Trophoblast cell (in vitro differentiated cells and primary cell): ENCODE data around the gene DOCK3.
"Not testable (repeated sequence)": the region's sequence is repeated elsewhere in the genome, so short reads cannot be mapped to it uniquely, and the experiment has no call there.

ENCODE experiments used
- DNase-seq, 2 donors: peaks; one replicate each; pipeline ENCODE4 v3.0.0-alpha.2; 2016
- H2AFZ ChIP-seq: 2 replicates; pipeline ENCODE4 v1.6.1; 2013; ENCODE audit warnings: low read length, moderate library complexity, mild to moderate bottlenecking; ENCODE audit not compliant: insufficient read depth, poor library complexity
- H2AK5ac ChIP-seq: 2 replicates; pipeline ENCODE4 v1.6.1; 2013; ENCODE audit warnings: mild to moderate bottlenecking, low read length
- H2BK120ac ChIP-seq: 2 replicates; pipeline ENCODE4 v1.6.1; 2013; ENCODE audit warnings: low read length, mild to moderate bottlenecking, moderate library complexity; ENCODE audit not compliant: insufficient read depth, poor library complexity
- H2BK12ac ChIP-seq: 2 replicates; pipeline ENCODE4 v1.6.1; 2013; ENCODE audit warnings: mild to moderate bottlenecking, low read length, moderate library complexity
- H2BK5ac ChIP-seq: 2 replicates; pipeline ENCODE4 v1.6.1; 2013; ENCODE audit warnings: low read length, low read depth, moderate library complexity, mild to moderate bottlenecking; ENCODE audit not compliant: poor library complexity
- H3K14ac ChIP-seq: 2 replicates; pipeline ENCODE4 v1.6.1; 2013; ENCODE audit warnings: mild to moderate bottlenecking, low read length
- H3K18ac ChIP-seq: 2 replicates; pipeline ENCODE4 v1.6.1; 2013; ENCODE audit warnings: mild to moderate bottlenecking, low read length
- H3K23ac ChIP-seq: 2 replicates; pipeline ENCODE4 v1.6.1; 2013; ENCODE audit warnings: low read length
- H3K27ac ChIP-seq: 2 replicates; pipeline ENCODE4 v1.5.1; 2013; ENCODE audit warnings: low read depth, mild to moderate bottlenecking, inconsistent platforms, low read length, moderate library complexity
- H3K27me3 ChIP-seq: 2 replicates; pipeline ENCODE4 v1.6.1; 2013; ENCODE audit warnings: inconsistent platforms, mild to moderate bottlenecking, low read length, moderate library complexity; ENCODE audit not compliant: insufficient read depth
- H3K36me3 ChIP-seq, 2 experiments: 1 replicate in 1 of 2; 2 replicates in 1 of 2; pipeline ENCODE4 v1.6.1; 2013; ENCODE audit warnings: low read length in 2 of 2, mild to moderate bottlenecking in 2 of 2, moderate library complexity in 1 of 2; ENCODE audit not compliant: insufficient read depth in 2 of 2, control insufficient read depth in 1 of 2
- H3K4ac ChIP-seq: 2 replicates; pipeline ENCODE4 v1.6.1; 2013; ENCODE audit warnings: low read depth, mild to moderate bottlenecking, low read length, moderate library complexity
- H3K4me1 ChIP-seq, 2 experiments: 1 replicate in 1 of 2; 2 replicates in 1 of 2; pipeline ENCODE4 v1.6.1; 2013; ENCODE audit warnings: low read length in 2 of 2, mild to moderate bottlenecking in 2 of 2, moderate library complexity in 1 of 2; ENCODE audit not compliant: insufficient read depth in 2 of 2, control insufficient read depth in 1 of 2
- H3K4me2 ChIP-seq: 2 replicates; pipeline ENCODE4 v1.6.1; 2013; ENCODE audit warnings: inconsistent platforms, mild to moderate bottlenecking, low read length, moderate library complexity
- H3K4me3 ChIP-seq: 2 replicates; pipeline ENCODE4 v1.5.1; 2013; ENCODE audit warnings: mild to moderate bottlenecking, low read depth, low read length, inconsistent platforms
- H3K79me1 ChIP-seq: one replicate; pipeline ENCODE4 v1.6.1; 2013; ENCODE audit warnings: low read length
- H3K79me2 ChIP-seq: 2 replicates; pipeline ENCODE4 v1.6.1; 2013; ENCODE audit warnings: low read length, mild to moderate bottlenecking; ENCODE audit not compliant: control insufficient read depth, insufficient read depth, poor library complexity
- H3K9ac ChIP-seq: 2 replicates; pipeline ENCODE4 v1.6.1; 2013; ENCODE audit warnings: mild to moderate bottlenecking, low read length
- H3K9me3 ChIP-seq: 2 replicates; pipeline ENCODE4 v1.6.1; 2013; ENCODE audit warnings: low read depth, mild to moderate bottlenecking, control low read depth, inconsistent platforms, low read length; ENCODE audit not compliant: insufficient read depth
- H4K12ac ChIP-seq: 2 replicates; pipeline ENCODE4 v1.6.1; 2013; ENCODE audit warnings: low read depth, mild to moderate bottlenecking, low read length, moderate library complexity
- H4K8ac ChIP-seq: 2 replicates; pipeline ENCODE4 v1.6.1; 2013; ENCODE audit warnings: low read depth, mild to moderate bottlenecking, low read length, moderate library complexity
- H4K91ac ChIP-seq: one replicate; pipeline ENCODE4 v1.6.1; 2013; ENCODE audit warnings: low read depth, mild to moderate bottlenecking, low read length, moderate library complexity
- WGBS: extraction: QIAGEN DNeasy Blood & Tissue Kit; methylation state at CpG from one replicate; pipeline ENCODE4 v1.1.7; 2013; ENCODE audit warnings: missing lambda C conversion rate; ENCODE audit not compliant: insufficient read length, insufficient coverage; ENCODE audit errors: extremely low coverage; 5-methylcytosine and 5-hydroxymethylcytosine counted together

The DOCK3 gene

GRCh38 chr3:50759015-50759414, 84.3 kb downstream of the DOCK3 start:
- H3K9ac ChIP-seq, result no peak overlapping the region
- no peak overlapping the region for H3K4me3 ChIP-seq
- no peak overlapping the region for H4K12ac ChIP-seq
- no peak overlapping the region for H3K14ac ChIP-seq
- no peak overlapping the region for H2AFZ ChIP-seq
- H3K27ac ChIP-seq, result no peak overlapping the region
- no peaks in the 10 kb centered on the region for H3K27me3 ChIP-seq
- no peak overlapping the region for H2BK5ac ChIP-seq
- H3K36me3 ChIP-seq, result no peaks in the 10 kb centered on the region
- no peak overlapping the region for H4K91ac ChIP-seq
- no peak overlapping the region for H2BK120ac ChIP-seq
- no peak overlapping the region for H2AK5ac ChIP-seq
- no peak overlapping the region for H2BK12ac ChIP-seq
- no peaks in the 10 kb centered on the region for H3K79me1 ChIP-seq
- no peak overlapping the region for H3K18ac ChIP-seq
- H3K9me3 ChIP-seq, result no peaks in the 10 kb centered on the region
- no CpG with 5 or more reads among the region's 5 CpGs for WGBS
- H3K23ac ChIP-seq, result no peak overlapping the region
- no peaks in the 10 kb centered on the region for H3K4me1 ChIP-seq
- H3K4me2 ChIP-seq, result no peak overlapping the region
- H4K8ac ChIP-seq, result no peak overlapping the region
- no peak for DNase-seq
- H3K4ac ChIP-seq, result no peak overlapping the region
- H3K79me2 ChIP-seq, result no peaks in the 10 kb centered on the region

GRCh38 chr3:50777680-50778079, 103.0 kb downstream of the DOCK3 start:
- WGBS, result no CpG with 5 or more reads among the region's 1 CpG

GRCh38 chr3:50781766-50782165, 107.0 kb downstream of the DOCK3 start:
- not testable (repeated sequence) for H4K91ac ChIP-seq, H3K79me1 ChIP-seq, H3K4me2 ChIP-seq, H3K27ac ChIP-seq, H3K4ac ChIP-seq, DNase-seq, H3K23ac ChIP-seq, H4K8ac ChIP-seq, H3K4me1 ChIP-seq, H3K27me3 ChIP-seq, H2AFZ ChIP-seq, H3K4me3 ChIP-seq, H3K14ac ChIP-seq, H2BK12ac ChIP-seq, H3K36me3 ChIP-seq, H2BK120ac ChIP-seq, H3K79me2 ChIP-seq, H3K9me3 ChIP-seq, H4K12ac ChIP-seq, H2AK5ac ChIP-seq, H3K9ac ChIP-seq, H2BK5ac ChIP-seq, H3K18ac ChIP-seq
- no CpG with 5 or more reads among the region's 3 CpGs for WGBS

More at GRCh38 chr3:50777680-50778079, 103.0 kb downstream of the DOCK3 start:
- no peak for DNase-seq
- Histone ChIP-seq H3K79me1 (no peaks in the 10 kb centered on the region), H3K79me2 (no peaks in the 10 kb centered on the region), H3K23ac (no peak overlapping the region), H4K12ac (no peak overlapping the region), H3K27ac (no peak overlapping the region), H2BK5ac (no peak overlapping the region), H4K8ac (no peak overlapping the region), H3K18ac (no peak overlapping the region), H3K4me3 (no peak overlapping the region), H2AFZ (no peak overlapping the region), H3K9ac (no peak overlapping the region), H2BK12ac (no peak overlapping the region), H3K4me2 (no peak overlapping the region), H3K27me3 (no peaks in the 10 kb centered on the region), H3K4ac (no peak overlapping the region), H3K9me3 (no peaks in the 10 kb centered on the region), H3K14ac (no peak overlapping the region), H4K91ac (no peak overlapping the region), H2AK5ac (no peak overlapping the region), H3K36me3 (peaks cover 0 to 1% of the 10 kb centered on the region in 2 experiments), H3K4me1 (no peaks in the 10 kb centered on the region), H2BK120ac (no peak overlapping the region)

GRCh38 chr3:50786631-50787030, 111.9 kb downstream of the DOCK3 start:
- Histone ChIP-seq H2AK5ac (no peak overlapping the region), H2BK5ac (no peak overlapping the region), H3K18ac (no peak overlapping the region), H3K23ac (no peak overlapping the region), H2BK120ac (no peak overlapping the region), H3K9ac (no peak overlapping the region), H2AFZ (no peak overlapping the region), H2BK12ac (no peak overlapping the region), H3K4ac (no peak overlapping the region), H3K79me2 (no peaks in the 10 kb centered on the region), H3K4me1 (no peaks in the 10 kb centered on the region), H3K79me1 (no peaks in the 10 kb centered on the region), H3K36me3 (no peaks in the 10 kb centered on the region), H4K12ac (no peak overlapping the region), H4K91ac (no peak overlapping the region), H3K14ac (no peak overlapping the region), H3K27me3 (no peaks in the 10 kb centered on the region), H3K4me3 (no peak overlapping the region), H4K8ac (no peak overlapping the region), H3K4me2 (no peak overlapping the region), H3K27ac (no peak overlapping the region), H3K9me3 (peaks cover 3% of the 10 kb centered on the region)
- WGBS, result no CpG with 5 or more reads among the region's 5 CpGs
- DNase-seq, result no peak
